Activated effector memory CD4-positive, alpha-beta T cell treated with anti-CD3 and anti-CD28 coated beads, Interleukin-2, amount 50 U/mL, for 16 hours (primary cell): ENCODE results near the gene ID4.
"Not testable (repeated sequence)": the region's sequence is repeated elsewhere in the genome, so short reads cannot be mapped to it uniquely, and the experiment has no call there.

Experiments used
- DNase-seq: peaks from one replicate; pipeline ENCODE4 v3.0.0-alpha.2; 2020

The ID4 gene

GRCh38 chr6:19834858-19835257 lies 2.3 kb upstream of the ID4 start:
- DNase-seq = no peak

DNA sequence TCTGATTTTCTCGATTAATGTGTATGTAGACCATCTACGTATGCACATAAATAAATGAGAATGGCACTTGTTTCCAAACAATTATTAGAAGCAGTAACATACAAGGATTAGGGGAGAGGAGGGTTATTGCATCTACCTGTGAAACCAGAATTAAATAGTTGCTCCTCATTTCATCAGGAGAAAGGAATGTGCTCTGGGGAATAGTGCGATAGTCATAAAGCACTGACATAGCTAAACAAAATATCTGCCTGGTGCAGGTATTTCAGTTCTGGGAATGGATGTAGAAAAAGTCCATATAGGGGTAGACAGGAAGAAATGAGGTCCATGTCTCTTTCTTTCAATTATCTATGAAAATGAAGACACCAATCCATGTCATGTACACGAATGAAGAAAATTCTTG lies 1.6 kb upstream of the ID4 start:
- DNase-seq = no peak

DNA sequence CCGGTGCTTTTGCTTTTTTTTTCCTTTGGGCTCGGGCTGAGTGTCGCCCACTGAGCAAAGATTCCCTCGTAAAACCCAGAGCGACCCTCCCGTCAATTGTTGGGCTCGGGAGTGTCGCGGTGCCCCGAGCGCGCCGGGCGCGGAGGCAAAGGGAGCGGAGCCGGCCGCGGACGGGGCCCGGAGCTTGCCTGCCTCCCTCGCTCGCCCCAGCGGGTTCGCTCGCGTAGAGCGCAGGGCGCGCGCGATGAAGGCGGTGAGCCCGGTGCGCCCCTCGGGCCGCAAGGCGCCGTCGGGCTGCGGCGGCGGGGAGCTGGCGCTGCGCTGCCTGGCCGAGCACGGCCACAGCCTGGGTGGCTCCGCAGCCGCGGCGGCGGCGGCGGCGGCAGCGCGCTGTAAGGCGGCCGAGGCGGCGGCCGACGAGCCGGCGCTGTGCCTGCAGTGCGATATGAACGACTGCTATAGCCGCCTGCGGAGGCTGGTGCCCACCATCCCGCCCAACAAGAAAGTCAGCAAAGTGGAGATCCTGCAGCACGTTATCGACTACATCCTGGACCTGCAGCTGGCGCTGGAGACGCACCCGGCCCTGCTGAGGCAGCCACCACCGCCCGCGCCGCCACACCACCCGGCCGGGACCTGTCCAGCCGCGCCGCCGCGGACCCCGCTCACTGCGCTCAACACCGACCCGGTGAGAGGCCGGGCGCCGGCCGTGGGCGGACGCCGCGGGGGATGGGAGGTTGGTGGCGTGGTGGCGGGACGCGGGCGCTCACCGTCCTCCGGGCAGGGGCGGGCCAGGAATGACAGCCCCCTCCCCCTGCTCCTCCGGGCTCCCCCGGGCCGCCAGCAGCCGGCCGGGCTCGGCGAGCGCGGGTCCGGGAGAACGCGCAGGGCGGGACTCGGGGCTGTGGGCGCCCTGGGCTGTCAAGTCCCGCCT lies 606 bp downstream of the ID4 start:
- DNase-seq = no peak

GRCh38 chr6:19838442-19839236 lies 1.5 kb downstream of the ID4 start:
- DNase-seq = no peak

DNA sequence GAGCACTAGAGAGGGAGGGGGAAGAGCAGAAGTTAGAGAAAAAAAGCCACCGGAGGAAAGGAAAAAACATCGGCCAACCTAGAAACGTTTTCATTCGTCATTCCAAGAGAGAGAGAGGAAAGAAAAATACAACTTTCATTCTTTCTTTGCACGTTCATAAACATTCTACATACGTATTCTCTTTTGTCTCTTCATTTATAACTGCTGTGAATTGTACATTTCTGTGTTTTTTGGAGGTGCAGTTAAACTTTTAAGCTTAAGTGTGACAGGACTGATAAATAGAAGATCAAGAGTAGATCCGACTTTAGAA lies 2.0 kb downstream of the ID4 start:
- DNase-seq = no peak

DNA sequence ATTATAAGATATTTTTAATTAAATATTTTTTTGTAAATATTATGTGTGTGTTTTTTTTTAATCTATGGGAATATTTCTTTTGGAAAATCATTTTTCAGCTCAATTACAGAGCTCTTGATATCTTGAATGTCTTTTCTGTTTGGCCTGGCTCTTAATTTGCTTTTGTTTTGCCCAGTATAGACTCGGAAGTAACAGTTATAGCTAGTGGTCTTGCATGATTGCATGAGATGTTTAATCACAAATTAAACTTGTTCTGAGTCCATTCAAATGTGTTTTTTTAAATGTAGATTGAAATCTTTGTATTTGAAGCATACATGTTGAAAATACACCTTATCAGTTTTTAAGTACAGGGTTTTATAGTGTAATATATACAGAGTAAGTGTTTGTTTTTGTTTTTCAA lies 2.6 kb downstream of the ID4 start:
- DNase-seq = no peak

DNA sequence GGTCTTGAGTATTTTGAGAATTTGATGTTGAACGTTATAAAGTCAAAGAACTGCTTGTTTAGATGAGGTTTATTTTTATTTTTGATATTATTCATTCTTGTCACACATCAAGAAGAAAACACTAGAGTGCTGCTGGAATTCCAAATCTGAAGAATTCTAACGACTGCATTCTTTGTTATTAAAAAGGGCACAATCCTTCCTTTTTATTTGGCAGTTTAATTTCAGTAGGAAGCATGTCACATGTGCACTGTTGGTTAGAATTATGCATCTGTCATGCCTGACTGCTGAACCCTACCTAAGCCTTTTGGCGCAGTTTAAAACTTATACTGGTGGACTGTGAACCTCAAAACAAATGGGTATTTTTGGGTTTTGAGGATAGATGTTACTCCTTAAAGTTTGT lies 4.0 kb downstream of the ID4 start:
- no peak for DNase-seq

- no peak for DNase-seq
These were observed 5.0 kb downstream of the ID4 start for GRCh38 chr6:19842030-19842615.

DNA sequence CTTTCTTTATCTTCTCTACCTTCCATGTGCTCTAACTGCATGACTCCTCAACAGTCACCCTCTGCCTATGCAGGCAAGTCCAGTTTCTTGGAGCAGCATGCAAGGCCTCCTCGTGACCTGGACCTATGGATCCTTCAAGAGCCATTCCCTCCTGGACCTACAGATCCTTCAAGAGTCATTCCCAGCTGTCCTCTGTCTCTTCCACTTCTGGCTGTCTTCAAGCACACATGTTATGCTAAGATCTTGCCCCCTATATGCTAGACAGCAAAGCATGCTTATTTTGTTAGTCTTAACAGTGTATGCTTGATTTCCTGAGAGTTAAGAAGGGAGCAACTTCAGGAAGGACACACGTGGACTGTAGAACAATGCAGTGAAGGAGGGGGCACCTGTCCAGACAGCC lies 7.5 kb downstream of the ID4 start:
- no peak for DNase-seq

DNA sequence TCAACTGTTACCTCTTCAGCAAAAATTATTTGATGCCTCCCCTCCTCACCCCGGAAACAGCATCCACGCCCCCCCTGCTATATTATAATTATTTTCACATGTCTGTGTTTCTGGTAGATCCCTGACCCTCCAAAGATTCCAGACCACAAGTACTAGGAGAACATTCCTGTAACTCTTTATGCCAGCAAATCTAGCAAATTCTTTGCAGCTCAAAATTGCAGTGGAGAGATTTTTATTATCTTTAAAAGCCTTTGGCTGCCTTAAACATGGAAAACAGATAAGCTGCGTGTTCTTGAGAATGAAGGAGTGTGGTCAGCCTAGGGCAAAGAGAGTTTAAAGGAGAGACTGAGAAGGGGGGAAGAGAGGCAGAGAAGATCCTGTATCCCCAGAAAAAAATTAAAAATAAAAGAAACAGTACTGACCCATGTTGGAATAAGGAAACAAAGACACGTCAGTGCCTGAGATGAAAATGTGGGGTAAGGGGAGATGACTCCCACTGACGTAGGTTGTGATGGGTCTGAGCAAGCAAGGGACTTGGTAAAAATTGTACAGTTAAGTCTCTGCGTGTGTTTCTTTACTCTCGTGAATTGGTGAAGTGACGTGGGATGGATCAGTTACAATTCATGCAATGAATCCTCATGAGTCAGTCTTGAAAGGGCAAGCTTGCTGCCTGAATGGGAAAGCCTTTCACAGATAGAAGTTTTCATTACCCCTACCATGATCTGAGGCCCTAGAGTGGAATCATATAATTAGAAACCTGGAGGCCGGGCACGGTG lies 8.3 kb downstream of the ID4 start:
- no peak for DNase-seq

DNA sequence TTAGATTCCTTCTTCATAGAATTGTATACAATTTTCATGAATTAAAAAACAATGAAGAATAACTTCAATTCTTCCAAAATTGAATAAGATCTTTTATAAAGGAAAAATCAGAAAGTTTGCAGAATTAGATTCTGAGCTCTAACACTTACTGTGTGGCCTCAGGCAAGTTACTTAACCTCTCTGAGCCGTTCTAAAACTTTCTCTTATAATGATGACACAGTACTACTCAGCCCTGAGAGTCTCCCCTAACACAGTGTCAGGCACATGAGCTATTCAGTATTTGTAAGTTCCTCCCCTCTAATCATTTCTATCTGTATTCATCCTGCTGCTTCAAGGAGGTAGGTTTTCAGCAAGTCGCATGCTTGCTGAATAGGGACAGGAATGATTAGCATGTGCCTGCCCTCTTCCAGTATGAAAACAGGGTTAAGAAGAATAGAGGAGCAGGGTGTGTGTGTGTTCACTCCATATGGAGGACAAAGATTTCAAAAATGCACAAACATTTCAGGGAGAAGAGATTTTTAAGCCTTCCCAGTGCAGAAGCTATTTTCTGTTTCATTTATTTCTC lies 11.4 kb downstream of the ID4 start:
- no peak for DNase-seq

DNA sequence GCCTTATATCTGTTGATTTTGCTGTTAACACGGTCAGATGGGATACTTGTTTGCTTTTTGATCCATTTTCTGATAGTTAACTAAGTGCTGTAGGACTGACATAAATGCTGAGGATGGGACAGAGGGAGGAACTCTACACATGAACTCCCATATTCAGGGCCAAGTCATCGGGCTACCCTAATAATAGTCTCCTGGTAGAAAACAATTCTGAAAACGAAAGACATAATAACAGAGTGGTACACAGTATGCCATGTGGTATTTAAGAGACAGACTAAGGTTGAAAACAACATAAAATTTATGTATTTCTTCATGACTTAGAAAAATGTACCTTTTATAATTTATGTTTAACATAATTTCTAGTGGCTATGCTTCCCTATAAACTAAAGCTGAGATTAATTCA lies 12.0 kb downstream of the ID4 start:
- no peak for DNase-seq

DNA sequence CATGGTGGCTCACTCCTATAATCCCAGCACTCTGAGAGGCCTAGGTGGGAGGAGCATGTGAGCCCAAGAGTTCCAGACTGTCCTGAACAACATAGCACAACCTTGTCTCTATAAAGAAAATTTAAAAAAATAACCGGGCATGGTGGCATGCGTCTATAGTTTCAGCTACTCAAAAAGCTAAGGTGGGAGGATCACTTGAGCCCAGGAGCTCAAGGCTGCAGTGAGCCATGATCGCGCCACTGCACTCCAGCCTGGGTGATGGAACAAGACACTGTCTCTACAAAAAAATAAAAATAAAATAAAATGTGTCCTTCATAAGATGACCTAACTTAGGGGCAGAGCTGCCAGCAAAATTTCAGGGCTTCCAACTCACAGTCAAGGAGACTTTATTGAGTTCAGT lies 12.6 kb downstream of the ID4 start:
- no peak for DNase-seq

DNA sequence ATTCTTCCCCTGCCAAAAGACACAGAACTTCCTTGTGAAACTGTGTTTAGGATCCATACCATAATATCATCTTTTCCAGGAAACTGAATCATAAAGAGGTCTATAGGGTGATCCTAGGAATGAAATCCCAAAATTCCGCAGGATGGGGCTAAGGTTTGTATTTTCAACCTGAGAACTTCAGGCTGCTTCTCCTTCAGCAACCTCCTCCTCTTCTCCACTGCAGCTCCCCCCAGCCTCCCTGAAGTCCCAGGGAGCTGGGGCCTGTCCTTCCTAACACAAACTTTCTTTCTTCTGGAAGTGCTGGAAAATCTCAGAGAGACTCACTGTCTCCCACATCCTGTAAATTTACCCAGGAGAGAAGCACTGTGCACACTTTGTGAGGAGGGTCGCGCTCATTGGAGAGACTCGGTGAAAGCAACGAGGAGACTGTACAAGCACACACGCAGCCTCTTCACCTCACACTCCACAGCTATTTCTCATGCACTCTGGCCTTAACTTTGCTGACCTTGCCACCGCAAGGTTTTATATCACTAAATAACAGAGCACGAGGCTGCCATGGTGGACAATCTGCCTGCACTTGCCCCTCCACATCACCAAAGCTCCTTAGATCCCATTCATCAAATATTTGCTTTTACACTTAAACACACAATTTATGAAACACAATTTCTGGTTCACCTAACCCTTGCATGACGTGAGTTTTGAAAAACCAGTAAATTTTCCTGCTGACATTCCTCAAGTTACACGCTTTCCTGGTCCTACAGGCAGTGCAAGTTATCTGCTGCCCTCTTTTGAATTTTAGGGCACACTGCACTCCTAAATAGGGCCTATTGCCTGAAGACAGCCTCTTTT lies 14.3 kb downstream of the ID4 start:
- DNase-seq = no peak

- no peak for DNase-seq
These were observed 14.9 kb downstream of the ID4 start for GRCh38 chr6:19852090-19852457.

- DNase-seq = no peak
These were observed 15.8 kb downstream of the ID4 start for GRCh38 chr6:19852927-19853326.

- not testable (repeated sequence) for DNase-seq
These were observed 17.3 kb downstream of the ID4 start for GRCh38 chr6:19854421-19855015.

DNA sequence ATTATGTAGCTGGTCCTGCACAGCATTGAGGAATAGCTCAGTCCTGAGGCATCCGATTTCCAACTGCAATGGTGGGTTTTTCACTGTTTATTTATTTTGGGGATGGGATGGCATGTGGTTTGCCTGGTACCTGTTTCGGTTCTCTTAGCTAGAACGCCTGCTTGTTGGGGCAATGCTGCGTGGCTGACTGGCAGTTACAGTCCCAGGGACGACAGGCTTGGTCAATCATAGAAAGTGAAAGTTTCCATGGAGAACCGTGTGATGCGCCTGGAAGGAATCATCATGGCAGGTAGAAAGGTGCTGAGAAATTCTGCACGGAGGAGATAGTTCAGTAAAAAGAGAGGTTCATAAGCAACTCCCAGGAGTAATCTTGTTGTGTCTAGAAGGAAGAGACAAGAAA lies 18.4 kb downstream of the ID4 start:
- DNase-seq = no peak

DNA sequence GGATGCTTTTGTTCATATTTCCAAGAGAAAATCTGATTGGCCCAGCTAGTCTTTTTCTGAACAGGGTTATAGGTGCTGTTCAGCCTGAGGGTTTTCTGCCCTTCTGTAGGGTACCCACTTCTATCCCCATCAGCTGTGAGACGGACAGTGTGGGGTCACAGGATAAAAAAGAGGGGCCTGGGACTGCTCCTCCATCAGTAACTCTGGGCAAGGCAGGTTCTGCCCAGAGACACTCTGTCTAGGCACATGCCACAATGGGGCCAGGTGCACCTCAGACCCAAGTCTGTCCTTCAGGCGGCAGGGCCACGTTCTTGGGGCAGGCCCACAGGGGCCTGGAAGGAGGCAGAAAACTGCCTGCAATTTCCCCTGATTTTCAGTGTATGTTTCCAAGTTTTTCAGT lies 20.0 kb downstream of the ID4 start:
- DNase-seq = no peak

DNA sequence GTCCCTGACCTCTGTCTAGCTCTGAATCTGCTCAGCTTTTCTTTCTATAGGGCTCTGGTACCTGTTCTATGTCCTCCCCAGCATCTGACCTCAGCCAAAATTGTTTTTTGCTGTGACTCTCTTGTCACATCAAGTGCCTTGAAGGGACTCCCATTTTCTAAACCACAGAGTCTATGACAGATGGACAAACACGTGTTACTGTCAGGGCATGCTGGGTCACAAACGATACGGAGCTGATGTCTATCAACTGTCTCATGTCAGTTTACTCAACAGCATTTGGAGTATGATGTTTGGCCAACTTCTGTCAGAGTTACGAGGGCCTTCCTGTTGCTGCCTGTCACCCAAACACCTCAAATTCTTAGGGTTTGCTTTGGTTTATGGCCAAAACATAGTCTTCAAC lies 20.5 kb downstream of the ID4 start:
- DNase-seq = no peak

DNA sequence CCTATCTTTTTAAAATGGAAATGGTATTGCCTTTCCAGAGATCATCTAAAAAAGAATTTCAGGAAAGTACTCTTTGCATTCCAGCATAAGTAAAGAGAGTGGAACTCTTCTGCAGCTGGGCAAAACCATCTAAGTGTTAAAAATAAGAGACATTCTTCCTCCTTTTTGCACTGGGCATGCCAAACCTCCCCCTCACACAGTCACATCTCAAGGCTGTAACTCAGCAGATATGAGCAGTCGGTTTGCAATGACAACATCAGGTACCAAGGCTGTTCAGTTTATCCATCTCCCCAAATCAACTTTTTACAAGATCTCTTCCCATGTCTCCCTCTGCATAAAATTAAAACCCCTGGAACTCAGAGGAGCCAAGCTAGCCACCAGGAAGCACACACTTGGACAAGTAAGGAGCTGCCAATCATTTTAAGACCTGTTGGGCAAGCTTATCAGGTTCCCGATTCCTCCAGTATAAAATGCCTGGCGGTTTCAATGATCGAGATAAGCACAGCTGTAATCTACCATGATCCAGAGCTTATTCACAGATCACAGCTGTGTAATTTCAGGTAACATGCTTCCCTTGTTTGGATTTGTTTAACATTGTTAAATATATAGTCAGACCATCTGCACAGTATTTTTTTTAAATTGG lies 23.2 kb downstream of the ID4 start:
- no peak for DNase-seq
